Astrocyte (in vitro differentiated cells and primary cell): ENCODE data around the gene ATP5MC2. TPM values are rescaled to one million over a fixed set of nuclear protein-coding genes. Genes with fewer than 3 reads are reported as not detected.

ENCODE experiments used
- DNase-seq: peaks from one replicate; pipeline ENCODE4 v3.0.0-alpha.2; 2010; ENCODE audit warnings: low read depth
- FAIRE-seq: peaks from 2 replicates; lab custom pipeline; 2011; peaks lifted over from hg19 to GRCh38; lab: Jason Lieb, UNC
- H2AFZ ChIP-seq: 2 replicates; pipeline ENCODE4 v1.6.0; 2012; ENCODE audit warnings: low read depth, low read length, inconsistent platforms
- H3K27ac ChIP-seq: 2 replicates; pipeline ENCODE4 v1.5.1; 2011; ENCODE audit warnings: low read depth, low read length, inconsistent platforms
- H3K27me3 ChIP-seq: 2 replicates; pipeline ENCODE4 v1.6.0; 2011; ENCODE audit warnings: low read length, inconsistent platforms; ENCODE audit not compliant: insufficient read depth
- H3K36me3 ChIP-seq: 2 replicates; pipeline ENCODE4 v1.5.1; 2011; ENCODE audit warnings: low read length, inconsistent platforms; ENCODE audit not compliant: insufficient read depth
- H3K4me1 ChIP-seq: 2 replicates; pipeline ENCODE4 v1.5.1; 2011; ENCODE audit warnings: low read length, inconsistent platforms; ENCODE audit not compliant: insufficient read depth
- H3K4me2 ChIP-seq: 2 replicates; pipeline ENCODE4 v1.6.0; 2012; ENCODE audit warnings: low read length, inconsistent platforms
- H3K4me3 ChIP-seq: 2 replicates; pipeline ENCODE4 v1.5.1; 2011; ENCODE audit warnings: low read depth, mild to moderate bottlenecking, low read length, inconsistent platforms; ENCODE audit not compliant: insufficient read depth
- H3K79me2 ChIP-seq: 2 replicates; pipeline ENCODE4 v1.6.0; 2012; ENCODE audit warnings: mild to moderate bottlenecking, low read length, inconsistent platforms; ENCODE audit not compliant: insufficient read depth
- H3K9ac ChIP-seq: 2 replicates; pipeline ENCODE4 v1.6.0; 2012; ENCODE audit warnings: mild to moderate bottlenecking, low read length, inconsistent platforms
- H3K9me3 ChIP-seq: 2 replicates; pipeline ENCODE4 v1.5.1; 2012; ENCODE audit warnings: low read depth, mild to moderate bottlenecking, low read length, inconsistent platforms; ENCODE audit not compliant: insufficient read depth
- H4K20me1 ChIP-seq: 2 replicates; pipeline ENCODE4 v1.6.0; 2012; ENCODE audit warnings: low read length, inconsistent platforms; ENCODE audit not compliant: insufficient read depth
- H3K27ac Mint-ChIP-seq: one replicate; pipeline ENCODE4 v1.8.0; 2021; ENCODE audit warnings: mild to moderate bottlenecking, mixed read lengths; ENCODE audit not compliant: unreplicated experiment
- H3K27me3 Mint-ChIP-seq: one replicate; pipeline ENCODE4 v1.8.0; 2021; ENCODE audit warnings: low read depth, mixed read lengths; ENCODE audit not compliant: unreplicated experiment
- H3K36me3 Mint-ChIP-seq: one replicate; pipeline ENCODE4 v1.8.0; 2021; ENCODE audit warnings: low read depth, mixed read lengths; ENCODE audit not compliant: unreplicated experiment
- H3K4me1 Mint-ChIP-seq: one replicate; pipeline ENCODE4 v1.8.0; 2021; ENCODE audit warnings: low read depth, mixed read lengths; ENCODE audit not compliant: unreplicated experiment
- H3K4me3 Mint-ChIP-seq: one replicate; pipeline ENCODE4 v1.8.0; 2021; ENCODE audit warnings: mild to moderate bottlenecking, moderate library complexity, mixed read lengths; ENCODE audit not compliant: unreplicated experiment
- H3K9me3 Mint-ChIP-seq: one replicate; pipeline ENCODE4 v1.8.0; 2021; ENCODE audit warnings: mild to moderate bottlenecking, mixed read lengths; ENCODE audit not compliant: unreplicated experiment
- CTCF ChIP-seq: IDR thresholded peaks from 2 replicates; pipeline ENCODE4 v1.5.1; 2011; ENCODE audit warnings: low read depth, mild to moderate bottlenecking, inconsistent platforms, low read length, moderate library complexity; ENCODE audit not compliant: insufficient read depth
- EZH2 ChIP-seq: IDR thresholded peaks from 2 replicates; pipeline ENCODE4 v1.6.1; 2012; ENCODE audit warnings: mild to moderate bottlenecking, low read length, inconsistent platforms; ENCODE audit not compliant: insufficient read depth
- total RNA-seq: library from RNA; stranded (reverse); gene quantifications from 2 replicates; pipeline ENCODE4 v1.2.1, GENCODE V29; 2021

ATP5MC2 gene
- total RNA-seq, 1 donor from 2014 or later = 237 TPM

GRCh38 chr12:53674977-53675700 is 744 bp downstream of the ATP5MC2 start:
- no peaks in the 10 kb centered on the region for H4K20me1 ChIP-seq
- peaks cover 33% of the 10 kb centered on the region for H3K79me2 ChIP-seq
- H3K4me1 ChIP-seq = peaks cover 24% of the 10 kb centered on the region
- H2AFZ ChIP-seq = peak overlapping the region; percentile 93
- no peaks in the 10 kb centered on the region for H3K27me3 ChIP-seq
- Mint-ChIP-seq H3K9me3 (no peaks in the 10 kb centered on the region), H3K27ac (peak overlapping the region; percentile 97), H3K27me3 (peaks cover 7% of the 10 kb centered on the region), H3K4me3 (peak overlapping the region; percentile 99), H3K4me1 (peaks cover 14% of the 10 kb centered on the region), H3K36me3 (peaks cover 8% of the 10 kb centered on the region)
- no peak for FAIRE-seq
- H3K9me3 ChIP-seq = no peaks in the 10 kb centered on the region
- no peak for DNase-seq
- peaks cover 5% of the 10 kb centered on the region for H3K36me3 ChIP-seq
- peak overlapping the region; percentile 95 for H3K4me2 ChIP-seq
- peak overlapping the region; percentile 82 for H3K27ac ChIP-seq
- no peak for TF ChIP-seq CTCF
- no peak for TF ChIP-seq EZH2
- H3K4me3 ChIP-seq = peak overlapping the region; percentile 85
- H3K9ac ChIP-seq = peak overlapping the region; percentile 85

- Mint-ChIP-seq H3K4me3 (peak overlapping the region; percentile 16), H3K4me1 (peaks cover 19% of the 10 kb centered on the region), H3K36me3 (peaks cover 18% of the 10 kb centered on the region), H3K27ac (peak overlapping the region; percentile 58), H3K9me3 (no peaks in the 10 kb centered on the region), H3K27me3 (no peaks in the 10 kb centered on the region)
- H2AFZ ChIP-seq = no peak overlapping the region
- peaks cover 27% of the 10 kb centered on the region for H3K36me3 ChIP-seq
- no peak overlapping the region for H3K4me2 ChIP-seq
- no peak overlapping the region for H3K9ac ChIP-seq
- H3K4me1 ChIP-seq = peaks cover 9% of the 10 kb centered on the region
- H3K79me2 ChIP-seq = peaks cover 44% of the 10 kb centered on the region
- H4K20me1 ChIP-seq = peaks cover 8% of the 10 kb centered on the region
- H3K27ac ChIP-seq = peak overlapping the region; percentile 2
- no peaks in the 10 kb centered on the region for H3K27me3 ChIP-seq
- FAIRE-seq = no peak
- H3K9me3 ChIP-seq = no peaks in the 10 kb centered on the region
- no peak for TF ChIP-seq EZH2
- no peak for TF ChIP-seq CTCF
- no peak overlapping the region for H3K4me3 ChIP-seq
- DNase-seq = no peak
Measured at GRCh38 chr12:53670971-53671370, 4.9 kb downstream of the ATP5MC2 start.

GRCh38 chr12:53670308-53670707 is 5.6 kb downstream of the ATP5MC2 start:
- peaks cover 8% of the 10 kb centered on the region for H4K20me1 ChIP-seq
- peaks cover 6% of the 10 kb centered on the region for H3K4me1 ChIP-seq
- no peak overlapping the region for H3K27ac ChIP-seq
- no peak for FAIRE-seq
- Mint-ChIP-seq H3K4me1 (peaks cover 19% of the 10 kb centered on the region), H3K36me3 (peaks cover 25% of the 10 kb centered on the region), H3K27me3 (no peaks in the 10 kb centered on the region), H3K9me3 (no peaks in the 10 kb centered on the region), H3K4me3 (peak overlapping the region; percentile 50), H3K27ac (peak overlapping the region; percentile 81)
- H3K4me2 ChIP-seq = peak overlapping the region; percentile 1
- H3K79me2 ChIP-seq = peaks cover 37% of the 10 kb centered on the region
- no peak for DNase-seq
- H2AFZ ChIP-seq = no peak overlapping the region
- TF ChIP-seq EZH2 = no peak
- TF ChIP-seq CTCF = no peak
- no peak overlapping the region for H3K9ac ChIP-seq
- H3K4me3 ChIP-seq = no peak overlapping the region
- H3K36me3 ChIP-seq = peaks cover 33% of the 10 kb centered on the region
- H3K9me3 ChIP-seq = no peaks in the 10 kb centered on the region
- H3K27me3 ChIP-seq = no peaks in the 10 kb centered on the region
